Fibroblast of lung (primary cell): ENCODE results near the gene NCKAP5. TPM values are rescaled to one million over a fixed set of nuclear protein-coding genes. Genes with fewer than 3 reads are reported as not detected.

ENCODE experiments used
- DNase-seq, 2 donors: peaks; one replicate each; pipeline versions ENCODE4 v3.0.0 to v3.0.0-alpha.2; 2010; ENCODE audit warnings: low read depth in 2 of 2
- H2AFZ ChIP-seq: 2 replicates; pipeline ENCODE4 v1.5.1; 2012; ENCODE audit warnings: low read length, control low read depth, inconsistent platforms
- H3K27ac ChIP-seq: 2 replicates; pipeline ENCODE4 v1.5.1; 2011; ENCODE audit warnings: low read length, control low read depth; ENCODE audit not compliant: insufficient read depth
- H3K27me3 ChIP-seq: 2 replicates; pipeline ENCODE4 v1.5.1; 2011; ENCODE audit warnings: mild to moderate bottlenecking, low read length; ENCODE audit not compliant: control insufficient read depth, insufficient read depth
- H3K36me3 ChIP-seq: 2 replicates; pipeline ENCODE4 v1.5.1; 2011; ENCODE audit warnings: low read length; ENCODE audit not compliant: control insufficient read depth, insufficient read depth
- H3K4me1 ChIP-seq: 2 replicates; pipeline ENCODE4 v1.5.1; 2011; ENCODE audit warnings: low read length; ENCODE audit not compliant: control insufficient read depth, insufficient read depth; ENCODE audit errors: extremely low read depth
- H3K4me2 ChIP-seq: 2 replicates; pipeline ENCODE4 v1.5.1; 2011; ENCODE audit warnings: low read length, control low read depth; ENCODE audit not compliant: insufficient read depth; ENCODE audit errors: extremely low read depth
- H3K4me3 ChIP-seq, 4 experiments: fragments of 200-600 bp in 1 of 4; sonication (generic) in 1 of 4; replicated peaks in 1 of 4; 2 replicates each; pipeline ENCODE4 v1.5.1; 2011 to 2016; ENCODE audit warnings: low read length in 4 of 4, low read depth in 3 of 4, mild to moderate bottlenecking in 3 of 4, control low read depth in 2 of 4, inconsistent platforms in 1 of 4, mixed read lengths in 1 of 4; ENCODE audit not compliant: insufficient read depth in 1 of 4; ENCODE audit errors: control extremely low read depth in 1 of 4
- H3K79me2 ChIP-seq: 2 replicates; pipeline ENCODE4 v1.5.1; 2012; ENCODE audit warnings: mild to moderate bottlenecking, low read length, inconsistent platforms; ENCODE audit not compliant: control insufficient read depth, insufficient read depth
- H3K9ac ChIP-seq: 2 replicates; pipeline ENCODE4 v1.5.1; 2011; ENCODE audit warnings: mild to moderate bottlenecking, low read length, control low read depth; ENCODE audit not compliant: insufficient read depth
- H3K9me3 ChIP-seq: 2 replicates; pipeline ENCODE4 v1.5.1; 2012; ENCODE audit warnings: low read depth, low read length; ENCODE audit not compliant: control insufficient read depth, insufficient read depth
- H4K20me1 ChIP-seq: 2 replicates; pipeline ENCODE4 v1.5.1; 2011; ENCODE audit warnings: low read length; ENCODE audit not compliant: control insufficient read depth, insufficient read depth; ENCODE audit errors: extremely low read depth
- CTCF ChIP-seq, 2 donors: IDR thresholded peaks in 1 of 2; conservative IDR thresholded peaks in 1 of 2; 1 replicate in 1 of 2; 2 replicates in 1 of 2; pipeline ENCODE4 v1.5.1; 2011 to 2012; ENCODE audit warnings: low read length in 2 of 2, control low read depth in 1 of 2, inconsistent platforms in 1 of 2, low read depth in 1 of 2, mild to moderate bottlenecking in 1 of 2
- EZH2 ChIP-seq: IDR thresholded peaks from 2 replicates; pipeline ENCODE4 v1.5.1; 2012; ENCODE audit warnings: low read length, control low read depth, mild to moderate bottlenecking; ENCODE audit errors: missing control alignments
- polyA plus RNA-seq, 2 donors: library from polyadenylated mRNA; depleted of rRNA in 1 of 2; stranded (reverse) in 1 of 2; unstranded in 1 of 2; fragments of >200 nt; gene quantifications; 2 replicates each; pipeline ENCODE4 v1.2.1, GENCODE V29; 2011 to 2012; ENCODE audit warnings: missing spikeins in 1 of 2
- total RNA-seq: library from RNA; depleted of rRNA; stranded (reverse); fragments of >200 nt; gene quantifications from 2 replicates; pipeline ENCODE4 v1.2.1, GENCODE V29; 2014

Gene NCKAP5
- total and polyA plus RNA-seq, 2 donors (not counting 1 experiment from before 2014, with no cell fraction given) = 2.6 to 6.2 TPM

- H4K20me1 ChIP-seq = no peaks in the 10 kb centered on the region
- no peaks in the 10 kb centered on the region for H3K9me3 ChIP-seq
- H3K27me3 ChIP-seq = no peaks in the 10 kb centered on the region
- no peaks in the 10 kb centered on the region for H3K79me2 ChIP-seq
- DNase-seq = no peak
- no peak overlapping the region for H2AFZ ChIP-seq
- no peak overlapping the region for H3K4me2 ChIP-seq
- H3K9ac ChIP-seq = no peak overlapping the region
- no peak overlapping the region for H3K27ac ChIP-seq
- H3K4me1 ChIP-seq = no peaks in the 10 kb centered on the region
- no peak overlapping the region for H3K4me3 ChIP-seq
- H3K36me3 ChIP-seq = no peaks in the 10 kb centered on the region
- TF ChIP-seq EZH2 = no peak
- TF ChIP-seq CTCF (conservative IDR thresholded peaks at IDR 0.05 in 1 of 2, IDR thresholded peaks at IDR 0.05 in 1 of 2; ENCODE audit: low read depth in 1 of 2, low read length in 2 of 2) = no peak
These were observed 589.4 kb downstream of the NCKAP5 start for GRCh38 chr2:132978840-132979239.

GRCh38 chr2:132977812-132978529, 590.3 kb downstream of the NCKAP5 start:
- no peaks in the 10 kb centered on the region for H3K79me2 ChIP-seq
- H3K27me3 ChIP-seq = no peaks in the 10 kb centered on the region
- H4K20me1 ChIP-seq = no peaks in the 10 kb centered on the region
- H3K9me3 ChIP-seq = no peaks in the 10 kb centered on the region
- H2AFZ ChIP-seq = no peak overlapping the region
- no peaks in the 10 kb centered on the region for H3K4me1 ChIP-seq
- H3K36me3 ChIP-seq = no peaks in the 10 kb centered on the region
- TF ChIP-seq CTCF (conservative IDR thresholded peaks at IDR 0.05 in 1 of 2, IDR thresholded peaks at IDR 0.05 in 1 of 2; ENCODE audit: low read depth in 1 of 2, low read length in 2 of 2) (no peak), EZH2 (no peak)
- H3K27ac ChIP-seq = no peak overlapping the region
- DNase-seq = peak; percentile 42 to 79
- no peak overlapping the region for H3K4me3 ChIP-seq
- H3K4me2 ChIP-seq = no peak overlapping the region
- no peak overlapping the region for H3K9ac ChIP-seq

- Histone ChIP-seq H3K79me2 (no peaks in the 10 kb centered on the region), H3K4me1 (no peaks in the 10 kb centered on the region), H3K27me3 (no peaks in the 10 kb centered on the region), H3K36me3 (no peaks in the 10 kb centered on the region), H3K4me3 (no peak overlapping the region), H3K27ac (no peak overlapping the region), H4K20me1 (no peaks in the 10 kb centered on the region), H2AFZ (no peak overlapping the region), H3K9me3 (no peaks in the 10 kb centered on the region), H3K9ac (no peak overlapping the region), H3K4me2 (no peak overlapping the region)
- DNase-seq = no peak
- no peak for TF ChIP-seq CTCF (conservative IDR thresholded peaks at IDR 0.05 in 1 of 2, IDR thresholded peaks at IDR 0.05 in 1 of 2; ENCODE audit: low read depth in 1 of 2, low read length in 2 of 2)
These were observed 592.8 kb downstream of the NCKAP5 start for GRCh38 chr2:132975193-132976105.
